Neural cell (in vitro differentiated cells): ENCODE data around the gene ZKSCAN1. TPM values are rescaled to one million over a fixed set of nuclear protein-coding genes. Genes with fewer than 3 reads are reported as not detected.
A peak's percentile ranks its signal among the peaks of the same experiment; 100 is the strongest.
"Not testable (repeated sequence)": the region's sequence is repeated elsewhere in the genome, so short reads cannot be mapped to it uniquely, and the experiment has no call there.

Experiments
- H2AFZ ChIP-seq: fragments of 200-600, 300-800 bp; sonication (generic), shearing (Covaris generic); 2 replicates; pipeline ENCODE4 v1.6.0; 2014; ENCODE audit warnings: low read depth, mild to moderate bottlenecking, antibody characterized with exemption, low read length, moderate library complexity
- H3F3A ChIP-seq: fragments of 200-600 bp; shearing (Covaris generic); 2 replicates; pipeline ENCODE4 v1.6.1; 2016; ENCODE audit warnings: mild to moderate bottlenecking, moderate library complexity, mixed read lengths, antibody characterized with exemption, low read length; ENCODE audit not compliant: insufficient read depth, poor library complexity, severe bottlenecking
- H3K27ac ChIP-seq: fragments of 200-600, 300-800 bp; sonication (generic), shearing (Covaris generic); 2 replicates; pipeline ENCODE4 v1.5.1; 2014; ENCODE audit warnings: mild to moderate bottlenecking, low read length, moderate library complexity
- H3K27me3 ChIP-seq: fragments of 300-800, 200-600 bp; sonication (generic), shearing (Covaris generic); 2 replicates; pipeline ENCODE4 v1.6.0; 2014; ENCODE audit warnings: mild to moderate bottlenecking, low read depth, low read length, moderate library complexity; ENCODE audit not compliant: insufficient read depth
- H3K36me3 ChIP-seq: fragments of 300-800, 200-600 bp; sonication (generic), shearing (Covaris generic); 2 replicates; pipeline ENCODE4 v1.5.1; 2014; ENCODE audit warnings: mild to moderate bottlenecking, antibody characterized with exemption, low read length, moderate library complexity; ENCODE audit not compliant: insufficient read depth
- H3K4me2 ChIP-seq: fragments of 300-800, 200-600 bp; sonication (generic), shearing (Covaris generic); 2 replicates; pipeline ENCODE4 v1.6.0; 2014; ENCODE audit warnings: mild to moderate bottlenecking, low read length
- H3K4me3 ChIP-seq: fragments of 300-800, 200-600 bp; sonication (generic), shearing (Covaris generic); 2 replicates; pipeline ENCODE4 v1.5.1; 2014; ENCODE audit warnings: mild to moderate bottlenecking, low read length, moderate library complexity
- H3K79me2 ChIP-seq: fragments of 200-600 bp; shearing (Covaris generic); replicated peaks from 2 replicates; pipeline ENCODE4 v1.6.0; 2014; ENCODE audit warnings: mild to moderate bottlenecking, low read length, moderate library complexity; ENCODE audit not compliant: insufficient read depth
- H3K9ac ChIP-seq: fragments of 300-800, 200-600 bp; sonication (generic), shearing (Covaris generic); 2 replicates; pipeline ENCODE4 v1.6.1; 2016; ENCODE audit warnings: mild to moderate bottlenecking, low read length, mixed read lengths
- H3K9me2 ChIP-seq: fragments of 200-600 bp; shearing (Covaris generic); 2 replicates; pipeline ENCODE4 v1.6.1; 2016; ENCODE audit warnings: mild to moderate bottlenecking, low read length, mixed read lengths; ENCODE audit not compliant: insufficient read depth
- H3K9me3 ChIP-seq: fragments of 200-600, 300-800 bp; sonication (generic), shearing (Covaris generic); 2 replicates; pipeline ENCODE4 v1.6.1; 2016; ENCODE audit warnings: mild to moderate bottlenecking, mixed run types, low read length, moderate library complexity, mixed read lengths
- H4K20me1 ChIP-seq: fragments of 200-600 bp; shearing (Covaris generic); 2 replicates; pipeline ENCODE4 v1.6.1; 2016; ENCODE audit warnings: mild to moderate bottlenecking, mixed run types; ENCODE audit not compliant: insufficient read depth
- EP300 ChIP-seq: fragments of 450-650 bp; conservative IDR thresholded peaks from 2 replicates; pipeline ENCODE4 v1.6.1; 2014; ENCODE audit warnings: antibody characterized with exemption, mild to moderate bottlenecking, moderate library complexity; ENCODE audit not compliant: poor library complexity, severe bottlenecking
- MXI1 ChIP-seq: fragments of 450-650 bp; conservative IDR thresholded peaks from 2 replicates; pipeline ENCODE4 v1.6.1; 2014; ENCODE audit warnings: antibody characterized with exemption, mild to moderate bottlenecking; ENCODE audit not compliant: poor library complexity, severe bottlenecking
- POLR2AphosphoS5 ChIP-seq: IDR thresholded peaks from 2 replicates; pipeline ENCODE4 v1.6.1; 2012
- REST ChIP-seq: IDR thresholded peaks from 2 replicates; pipeline ENCODE4 v1.6.1; 2012; ENCODE audit warnings: borderline replicate concordance
- SMC3 ChIP-seq: fragments of 450-650 bp; conservative IDR thresholded peaks from 2 replicates; pipeline ENCODE4 v1.6.1; 2014; ENCODE audit warnings: antibody characterized with exemption, mild to moderate bottlenecking, moderate library complexity; ENCODE audit not compliant: poor library complexity
- TAF1 ChIP-seq: IDR thresholded peaks from 2 replicates; pipeline ENCODE4 v1.6.1; 2012; ENCODE audit warnings: low read depth
- polyA minus RNA-seq: library from RNA; depleted of rRNA, polyadenylated mRNA; stranded (reverse); fragments of >200 nt; gene quantifications from 2 replicates; pipeline ENCODE4 v1.2.3, GENCODE V29; 2014
- polyA plus RNA-seq: library from polyadenylated mRNA; depleted of rRNA; stranded (reverse); fragments of >200 nt; gene quantifications from 2 replicates; pipeline ENCODE4 v1.2.3, GENCODE V29; 2014

Gene ZKSCAN1
- 26.6 and 27.1 TPM in 2 replicates for polyA plus RNA-seq
- 121 and 137 TPM in 2 replicates for polyA minus RNA-seq

DNA sequence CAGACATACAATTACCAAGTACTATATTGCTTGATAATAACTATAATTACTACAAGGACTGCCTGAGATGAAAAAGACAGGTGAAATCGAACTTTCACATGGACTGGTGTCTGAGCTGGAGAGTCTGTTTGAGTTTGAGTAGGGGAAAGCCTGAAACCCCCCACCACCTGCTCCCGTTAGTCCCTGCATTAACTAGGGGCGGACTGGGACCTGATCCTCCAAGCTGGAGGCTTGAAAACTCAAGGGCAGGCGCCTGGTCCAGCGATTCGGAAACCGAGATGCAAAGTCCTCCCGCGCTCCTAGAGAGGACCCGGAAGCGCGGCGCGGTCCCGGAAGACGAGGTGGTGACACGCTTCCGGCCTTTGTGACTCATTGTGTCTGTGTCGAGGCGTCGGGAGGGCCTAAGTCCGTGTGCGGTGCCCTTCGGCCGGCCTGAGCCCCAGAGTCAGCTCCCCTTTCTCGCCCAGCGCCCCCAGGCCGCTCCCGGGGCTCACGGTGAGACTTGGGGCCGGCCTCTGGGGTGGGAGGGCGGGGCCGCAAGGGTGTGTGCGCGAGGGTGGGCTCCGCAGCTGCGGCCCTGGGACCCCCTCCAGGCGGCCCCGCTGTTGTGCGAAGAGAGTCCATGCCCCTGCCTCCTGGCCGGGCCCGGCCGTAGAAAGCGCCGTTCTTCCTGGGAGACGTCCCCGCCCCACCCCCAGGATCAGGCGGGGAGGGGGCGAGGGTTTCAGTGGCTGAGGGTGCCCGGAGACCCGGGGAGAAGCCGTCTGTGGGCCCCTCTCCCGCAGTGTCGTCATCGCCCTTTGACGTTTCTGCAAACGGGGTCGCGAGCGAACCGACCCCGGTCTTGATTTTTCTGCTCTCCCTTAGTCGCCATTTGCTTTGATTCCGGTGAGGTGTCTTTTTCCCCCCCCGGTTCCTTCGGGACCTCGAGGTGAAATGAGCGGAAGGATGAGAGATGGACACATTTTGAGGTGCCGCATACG lies at the start of gene ZKSCAN1:
ZKSCAN1 (plus strand) TSS at position 365 of the 983 bp plus-strand sequence. CDS start 7,911 bp downstream, outside the sequence.
- no peaks in the 10 kb centered on the region for H3K36me3 ChIP-seq
- peak within 1 kb of the TSS; percentile 95 for H3K4me2 ChIP-seq
- H3F3A ChIP-seq = no peaks in the 10 kb centered on the region
- H3K9me2 ChIP-seq = no peaks in the 10 kb centered on the region
- H3K27ac ChIP-seq = peak within 1 kb of the TSS; percentile 98
- H3K9ac ChIP-seq = peak within 1 kb of the TSS; percentile 99
- H2AFZ ChIP-seq = peak within 1 kb of the TSS; percentile 96
- H4K20me1 ChIP-seq = no peaks in the 10 kb centered on the region
- peak; percentile 19 for TF ChIP-seq SMC3
- peak; percentile 16 for TF ChIP-seq EP300
- TF ChIP-seq TAF1 = peak; percentile 91
- TF ChIP-seq REST = peak; percentile 85
- TF ChIP-seq MXI1 = no peak
- peak; percentile 99 for TF ChIP-seq POLR2AphosphoS5
- peaks cover 44% of the 10 kb centered on the region for H3K79me2 ChIP-seq
- no peaks in the 10 kb centered on the region for H3K9me3 ChIP-seq
- H3K27me3 ChIP-seq = no peaks in the 10 kb centered on the region
- H3K4me3 ChIP-seq = peak within 1 kb of the TSS; percentile 91

GRCh38 chr7:99969298-99969697 lies 46.1 kb upstream of the ZKSCAN1 start:
- no peaks in the 10 kb centered on the region for H3F3A ChIP-seq
- no peak overlapping the region for H2AFZ ChIP-seq
- H3K9me3 ChIP-seq = no peaks in the 10 kb centered on the region
- H3K4me2 ChIP-seq = no peak overlapping the region
- no peaks in the 10 kb centered on the region for H3K79me2 ChIP-seq
- H3K9ac ChIP-seq = no peak overlapping the region
- H4K20me1 ChIP-seq = no peaks in the 10 kb centered on the region
- H3K27me3 ChIP-seq = no peaks in the 10 kb centered on the region
- H3K4me3 ChIP-seq = no peak overlapping the region
- no peak overlapping the region for H3K27ac ChIP-seq
- TF ChIP-seq SMC3 = no peak
- TF ChIP-seq REST = no peak
- no peaks in the 10 kb centered on the region for H3K9me2 ChIP-seq
- H3K36me3 ChIP-seq = no peaks in the 10 kb centered on the region

- not testable (repeated sequence) for H3K27ac ChIP-seq, H3K9me2 ChIP-seq, H3K36me3 ChIP-seq, H3K4me2 ChIP-seq, H2AFZ ChIP-seq, H3K27me3 ChIP-seq, H3K9ac ChIP-seq, H3K4me3 ChIP-seq, H4K20me1 ChIP-seq, H3K9me3 ChIP-seq, H3K79me2 ChIP-seq, H3F3A ChIP-seq
Measured at GRCh38 chr7:99969813-99970212, 45.6 kb upstream of the ZKSCAN1 start.
